Activated CD4-positive, alpha-beta T cell treated with anti-CD3 and anti-CD28 coated beads for 24 hours (primary cell): ENCODE data around the gene TSTD1.
A peak's percentile ranks its signal among the peaks of the same experiment; 100 is the strongest.

Experiments
- DNase-seq, 2 donors: peaks; one replicate each; pipeline ENCODE4 v3.0.0-alpha.2; 2020; ENCODE audit warnings: low read depth in 2 of 2

The TSTD1 gene

GRCh38 chr1:161038523-161039153, at the start of gene TSTD1:
Gene TSTD1 (minus strand): TSS chr1:161038964. CDS start chr1:161038889, 75 bp downstream.
- peak; percentile 72 to 80 for DNase-seq

- no peak for DNase-seq
Measured at GRCh38 chr1:161086457-161086856, 47.7 kb upstream of the TSTD1 start.

GRCh38 chr1:161085165-161085564, 46.4 kb upstream of the TSTD1 start:
- DNase-seq, result no peak

GRCh38 chr1:161084597-161084988, 45.8 kb upstream of the TSTD1 start:
- no peak for DNase-seq

- DNase-seq, result no peak
Measured at GRCh38 chr1:161083748-161084596, 45.2 kb upstream of the TSTD1 start.

GRCh38 chr1:161082996-161083747, 44.4 kb upstream of the TSTD1 start:
- no peak for DNase-seq

GRCh38 chr1:161082483-161082882, 43.7 kb upstream of the TSTD1 start:
- no peak for DNase-seq

- DNase-seq, result no peak
Measured at GRCh38 chr1:161081519-161081918, 42.8 kb upstream of the TSTD1 start.

GRCh38 chr1:161080441-161081405, 42.0 kb upstream of the TSTD1 start:
- no peak for DNase-seq

- DNase-seq, result no peak
Measured at GRCh38 chr1:161079436-161080110, 40.8 kb upstream of the TSTD1 start.

GRCh38 chr1:161077426-161077825, 38.7 kb upstream of the TSTD1 start:
- no peak for DNase-seq

- no peak for DNase-seq
Measured at GRCh38 chr1:161076410-161076809, 37.6 kb upstream of the TSTD1 start.

GRCh38 chr1:161074676-161075368, 36.1 kb upstream of the TSTD1 start:
- no peak for DNase-seq

GRCh38 chr1:161073474-161074121, 34.8 kb upstream of the TSTD1 start:
- DNase-seq, result no peak

- DNase-seq, result no peak
Measured at GRCh38 chr1:161072751-161073449, 34.1 kb upstream of the TSTD1 start.

GRCh38 chr1:161071886-161072371, 33.2 kb upstream of the TSTD1 start:
- DNase-seq, result no peak

GRCh38 chr1:161070761-161071160, 32.0 kb upstream of the TSTD1 start:
- no peak for DNase-seq

GRCh38 chr1:161069731-161070270, 31.0 kb upstream of the TSTD1 start, which contains the start of gene ARHGAP30:
Gene ARHGAP30 (minus strand): TSS chr1:161069891. CDS start chr1:161069624, 267 bp downstream.
- peak; percentile 61 to 69 for DNase-seq
